MM.1S (cell line): ENCODE data around the gene MYZAP.

ENCODE experiments used
- DNase-seq: peaks from one replicate; pipeline ENCODE4 v3.0.0-alpha.2; 2015
- H2AFZ ChIP-seq: fragments of 300-600 bp; sonication (generic); 2 replicates; pipeline ENCODE4 v1.6.0; 2016; ENCODE audit warnings: antibody characterized with exemption, low read length
- H3F3A ChIP-seq: fragments of 300-600 bp; sonication (generic); 2 replicates; pipeline ENCODE4 v1.6.1; 2016; ENCODE audit warnings: mild to moderate bottlenecking, antibody characterized with exemption, low read length, moderate library complexity, mixed read lengths; ENCODE audit not compliant: insufficient read depth
- H3K27ac ChIP-seq: fragments of 300-600 bp; sonication (generic); 2 replicates; pipeline ENCODE4 v1.5.1; 2016; ENCODE audit warnings: mild to moderate bottlenecking, low read length
- H3K27me3 ChIP-seq: fragments of 300-600 bp; sonication (generic); replicated peaks from 2 replicates; pipeline ENCODE4 v1.6.0; 2016; ENCODE audit warnings: low read length; ENCODE audit not compliant: insufficient read depth
- H3K36me3 ChIP-seq: fragments of 300-600 bp; sonication (generic); replicated peaks from 2 replicates; pipeline ENCODE4 v1.6.1; 2016; ENCODE audit warnings: mild to moderate bottlenecking, low read length, mixed read lengths; ENCODE audit not compliant: insufficient read depth
- H3K4me1 ChIP-seq: fragments of 300-600 bp; sonication (generic); 2 replicates; pipeline ENCODE4 v1.6.1; 2016; ENCODE audit warnings: low read length, mixed read lengths
- H3K4me2 ChIP-seq: fragments of 300-600 bp; sonication (generic); 2 replicates; pipeline ENCODE4 v1.6.0; 2016; ENCODE audit warnings: low read depth, low read length
- H3K4me3 ChIP-seq: fragments of 300-600 bp; sonication (generic); 2 replicates; pipeline ENCODE4 v1.5.1; 2016; ENCODE audit warnings: low read length, mixed read lengths
- H3K79me2 ChIP-seq: fragments of 300-600 bp; sonication (generic); 2 replicates; pipeline ENCODE4 v1.6.1; 2016; ENCODE audit warnings: mixed run types, low read length, mixed read lengths
- H3K9ac ChIP-seq: fragments of 300-600 bp; sonication (generic); 2 replicates; pipeline ENCODE4 v1.6.1; 2016; ENCODE audit warnings: low read length, mixed read lengths
- H3K9me2 ChIP-seq: fragments of 300-600 bp; sonication (generic); replicated peaks from 2 replicates; pipeline ENCODE4 v1.6.1; 2016; ENCODE audit warnings: mild to moderate bottlenecking, low read length, mixed read lengths; ENCODE audit not compliant: insufficient read depth
- H3K9me3 ChIP-seq: fragments of 300-600 bp; sonication (generic); replicated peaks from 2 replicates; pipeline ENCODE4 v1.6.1; 2016; ENCODE audit warnings: mild to moderate bottlenecking, low read length, mixed read lengths; ENCODE audit not compliant: insufficient read depth
- H4K20me1 ChIP-seq: fragments of 300-600 bp; sonication (generic); 2 replicates; pipeline ENCODE4 v1.6.1; 2016; ENCODE audit warnings: mild to moderate bottlenecking, low read length, moderate library complexity, mixed read lengths; ENCODE audit not compliant: insufficient read depth
- CTCF ChIP-seq: fragments of 300-600 bp; sonication (generic); IDR thresholded peaks from 2 replicates; pipeline ENCODE4 v1.5.1; 2016; ENCODE audit warnings: antibody characterized with exemption, low read length, mixed read lengths
- EZH2 ChIP-seq: fragments of 300-600 bp; sonication (generic); optimal IDR thresholded peaks from 2 replicates; pipeline ENCODE3; 2017; ENCODE audit warnings: low read depth, mild to moderate bottlenecking, antibody characterized with exemption, low read length, mixed read lengths
- EZH2phosphoT487 ChIP-seq: fragments of 300-600 bp; sonication (generic); IDR thresholded peaks from 2 replicates; pipeline ENCODE4 v1.6.1; 2018; ENCODE audit warnings: antibody characterized with exemption, low read length

Gene MYZAP

GRCh38 chr15:57694279-57694678, 102.6 kb downstream of the MYZAP start:
- Histone ChIP-seq H3K9me3 (no peaks in the 10 kb centered on the region), H3K27ac (no peak overlapping the region), H3F3A (no peaks in the 10 kb centered on the region), H4K20me1 (no peaks in the 10 kb centered on the region), H3K4me2 (no peak overlapping the region), H3K79me2 (no peaks in the 10 kb centered on the region), H2AFZ (no peak overlapping the region), H3K4me3 (no peak overlapping the region), H3K9ac (no peak overlapping the region), H3K9me2 (no peaks in the 10 kb centered on the region), H3K27me3 (no peaks in the 10 kb centered on the region), H3K4me1 (no peaks in the 10 kb centered on the region), H3K36me3 (no peaks in the 10 kb centered on the region)
- TF ChIP-seq EZH2: no peak
- TF ChIP-seq EZH2phosphoT487: no peak
- no peak for TF ChIP-seq CTCF
- DNase-seq: no peak

GRCh38 chr15:57696146-57696545, 104.4 kb downstream of the MYZAP start:
- H3K27ac ChIP-seq: no peak overlapping the region
- no peaks in the 10 kb centered on the region for H3K4me1 ChIP-seq
- no peaks in the 10 kb centered on the region for H4K20me1 ChIP-seq
- H3K9ac ChIP-seq: no peak overlapping the region
- H3K9me3 ChIP-seq: no peaks in the 10 kb centered on the region
- H3K79me2 ChIP-seq: no peaks in the 10 kb centered on the region
- no peaks in the 10 kb centered on the region for H3K9me2 ChIP-seq
- H3F3A ChIP-seq: no peaks in the 10 kb centered on the region
- H3K4me2 ChIP-seq: no peak overlapping the region
- DNase-seq: no peak
- no peak overlapping the region for H3K4me3 ChIP-seq
- H3K36me3 ChIP-seq: no peaks in the 10 kb centered on the region
- H2AFZ ChIP-seq: no peak overlapping the region
- no peaks in the 10 kb centered on the region for H3K27me3 ChIP-seq
- TF ChIP-seq EZH2: no peak
- TF ChIP-seq EZH2phosphoT487: no peak
- TF ChIP-seq CTCF: no peak

- no peaks in the 10 kb centered on the region for H3K36me3 ChIP-seq
- no peak for TF ChIP-seq CTCF
- TF ChIP-seq EZH2phosphoT487: no peak
- no peak for TF ChIP-seq EZH2
- H3K27ac ChIP-seq: no peak overlapping the region
- H3K9ac ChIP-seq: no peak overlapping the region
- H4K20me1 ChIP-seq: no peaks in the 10 kb centered on the region
- H3K27me3 ChIP-seq: no peaks in the 10 kb centered on the region
- no peak for DNase-seq
- no peaks in the 10 kb centered on the region for H3F3A ChIP-seq
- H3K9me2 ChIP-seq: no peaks in the 10 kb centered on the region
- H3K4me1 ChIP-seq: no peaks in the 10 kb centered on the region
- H3K9me3 ChIP-seq: no peaks in the 10 kb centered on the region
- no peak overlapping the region for H2AFZ ChIP-seq
- H3K4me3 ChIP-seq: no peak overlapping the region
- no peaks in the 10 kb centered on the region for H3K79me2 ChIP-seq
- no peak overlapping the region for H3K4me2 ChIP-seq
Measured at GRCh38 chr15:57697588-57697987, 105.9 kb downstream of the MYZAP start.
